ENCODE measurements around the gene KAZN.

DNA sequence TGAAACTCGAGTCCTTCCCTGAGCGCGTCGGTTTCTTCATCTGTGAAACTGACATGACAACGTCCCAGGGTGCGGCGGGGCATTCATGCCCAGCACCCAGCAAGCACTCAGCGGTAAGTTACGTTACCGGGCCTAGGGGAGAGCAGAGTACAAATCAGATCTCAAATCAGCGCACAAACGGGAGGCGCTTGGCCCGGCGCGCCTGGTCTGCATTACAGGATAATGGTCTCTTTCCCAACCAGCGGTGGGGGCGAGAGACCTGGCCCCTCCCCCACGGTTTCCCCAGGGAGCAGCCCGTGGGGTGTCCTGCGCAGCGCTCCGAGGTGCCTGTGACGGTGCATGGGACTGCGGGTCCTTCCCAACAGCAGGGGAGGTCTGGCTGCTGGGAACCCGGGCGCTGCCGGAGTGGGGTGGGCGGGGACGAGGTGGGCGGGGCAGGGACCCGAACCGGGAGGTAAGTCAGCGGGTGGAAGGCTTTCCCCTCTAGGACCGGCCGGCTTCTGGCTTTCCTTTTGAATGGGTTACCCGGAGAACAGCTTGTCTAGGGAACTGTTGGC is 556.1 kb downstream of the KAZN start:
- TF ChIP-seq, protein P1, sequence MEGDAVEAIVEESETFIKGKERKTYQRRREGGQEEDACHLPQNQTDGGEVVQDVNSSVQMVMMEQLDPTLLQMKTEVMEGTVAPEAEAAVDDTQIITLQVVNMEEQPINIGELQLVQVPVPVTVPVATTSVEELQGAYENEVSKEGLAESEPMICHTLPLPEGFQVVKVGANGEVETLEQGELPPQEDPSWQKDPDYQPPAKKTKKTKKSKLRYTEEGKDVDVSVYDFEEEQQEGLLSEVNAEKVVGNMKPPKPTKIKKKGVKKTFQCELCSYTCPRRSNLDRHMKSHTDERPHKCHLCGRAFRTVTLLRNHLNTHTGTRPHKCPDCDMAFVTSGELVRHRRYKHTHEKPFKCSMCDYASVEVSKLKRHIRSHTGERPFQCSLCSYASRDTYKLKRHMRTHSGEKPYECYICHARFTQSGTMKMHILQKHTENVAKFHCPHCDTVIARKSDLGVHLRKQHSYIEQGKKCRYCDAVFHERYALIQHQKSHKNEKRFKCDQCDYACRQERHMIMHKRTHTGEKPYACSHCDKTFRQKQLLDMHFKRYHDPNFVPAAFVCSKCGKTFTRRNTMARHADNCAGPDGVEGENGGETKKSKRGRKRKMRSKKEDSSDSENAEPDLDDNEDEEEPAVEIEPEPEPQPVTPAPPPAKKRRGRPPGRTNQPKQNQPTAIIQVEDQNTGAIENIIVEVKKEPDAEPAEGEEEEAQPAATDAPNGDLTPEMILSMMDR (IDR thresholded peaks at IDR 0.05) = no peak
- TF ChIP-seq POLR2A (IDR thresholded peaks at IDR 0.05) = no peak
